Ovary (tissue), 9 donors: ENCODE data around the gene MRI1. TPM values are rescaled to one million over a fixed set of nuclear protein-coding genes. Genes with fewer than 3 reads are reported as not detected.

ENCODE experiments used
- DNase-seq, 5 donors: peaks; one replicate each; pipeline ENCODE4 v3.0.0-alpha.2; 2019 to 2020
- H3K27ac ChIP-seq, 2 donors: fragments of 200-600 bp; one replicate each; pipeline versions ENCODE4 v1.5.1 to v1.8.0; 2019 to 2022
- H3K27me3 ChIP-seq: fragments of 200-600 bp; one replicate; pipeline ENCODE4 v1.8.0; 2022
- H3K36me3 ChIP-seq: fragments of 200-600 bp; sonication (generic); one replicate; pipeline ENCODE4 v1.5.1; 2019
- H3K4me1 ChIP-seq: one replicate; pipeline ENCODE4 v1.8.1; 2013; ENCODE audit warnings: mild to moderate bottlenecking, moderate library complexity; ENCODE audit not compliant: insufficient read depth
- H3K4me3 ChIP-seq: fragments of 200-600 bp; sonication (generic); one replicate; pipeline ENCODE4 v1.5.1; 2017
- H3K9me3 ChIP-seq, 2 donors: fragments of 200-600 bp in 1 of 2; sonication (generic) in 1 of 2; one replicate each; pipeline versions ENCODE4 v1.5.1 to v1.8.1; 2013 to 2019; ENCODE audit warnings: mild to moderate bottlenecking in 1 of 2, moderate library complexity in 1 of 2
- CTCF ChIP-seq, 3 donors: fragments of 450-650 bp in 2 of 3; fragments of 200-600 bp in 1 of 3; IDR thresholded peaks; one replicate each; pipeline versions ENCODE4 v1.5.1 to v1.8.0; 2016 to 2022; ENCODE audit warnings: antibody characterized with exemption in 3 of 3, mild to moderate bottlenecking in 1 of 3
- EP300 ChIP-seq: sonication (generic); formaldehyde crosslinking; IDR thresholded peaks from one replicate; pipeline ENCODE4 v1.6.1; 2017; ENCODE audit warnings: antibody characterized with exemption
- POLR2A ChIP-seq: fragments of 450-650 bp; IDR thresholded peaks from one replicate; pipeline ENCODE4 v1.6.1; 2017; ENCODE audit warnings: antibody characterized with exemption, mild to moderate bottlenecking, moderate library complexity
- WGBS, 3 donors: extraction: QIAGEN DNeasy Blood & Tissue Kit in 1 of 3; methylation state at CpG; one replicate each; pipeline versions ENCODE4 v1.1.5 to v1.1.7; 2013 to 2017; 5-methylcytosine and 5-hydroxymethylcytosine counted together
- intact Hi-C, 4 donors: fragments of 100-400 bp; cut with DNase I; formaldehyde crosslinking; loops; one replicate each; pipeline versions ENCODE4 v1.11.0 to v1.15.1; 2022 to 2023
- polyA plus RNA-seq, 2 donors: library from polyadenylated mRNA; stranded (reverse); fragments of 200-250 nt in 1 of 2; fragments of 350-450 nt in 1 of 2; fragmentation: Illumina TruSeq in 1 of 2; extraction: RNeasy Lipid Tissue Mini Kit (QIAGEN cat#74804) in 1 of 2; gene quantifications; one replicate each; pipeline ENCODE4 v1.2.3, GENCODE V29; 2013 to 2014
- total RNA-seq, 7 donors: library from RNA; depleted of rRNA in 2 of 7; stranded (reverse); fragments of >200 nt in 2 of 7; fragmentation: NEBNext Ultra II Directional in 3 of 7; extraction: Animal tissue kit (Norgen Biotek cat#: 25700) in 3 of 7; gene quantifications; one replicate each; pipeline versions ENCODE4 v1.1.0 to v1.2.4, GENCODE V29; 2016 to 2023
- donor health status: DM: no; HTN: no; CAD: no; lungs with moderate emphysema.
- donor health status: DM: no; HTN: no; CAD: no.
- donor health status: Bipolar disorder and iron deficiency.
- donor health status: DM: yes; HTN: yes; CAD: no.
- donor health status: DM: no; HTN: no; CAD: no.
- donor health status: DM: yes; HTN: yes; CAD: no.

Gene MRI1
- total and polyA plus RNA-seq, 9 donors, result 13.9 to 52.6 (median 34.2) TPM

- no peaks in the 10 kb centered on the region for H3K27me3 ChIP-seq
- WGBS, 3 donors, result 92 to 97% (median 95%) methylated on average over 3 of the region's 3 CpGs
- H3K4me3 ChIP-seq, result no peak overlapping the region
- intact Hi-C loops, result loop anchor here in 1 of 4 donors (10.0 kb wide), 1 partner anchor 58 kb away; no protein-coding TSS in a partner anchor
- no peaks in the 10 kb centered on the region for H3K9me3 ChIP-seq
- no peak for DNase-seq
- TF ChIP-seq CTCF (IDR thresholded peaks at IDR 0.05) (no peak), POLR2A (no peak), EP300 (no peak)
- H3K4me1 ChIP-seq, result no peaks in the 10 kb centered on the region
- no peak overlapping the region for H3K27ac ChIP-seq
- H3K36me3 ChIP-seq, result no peaks in the 10 kb centered on the region
Observed at GRCh38 chr19:13806728-13807127, 42.4 kb downstream of the MRI1 start.

GRCh38 chr19:13807421-13808021, 43.2 kb downstream of the MRI1 start:
- no peaks in the 10 kb centered on the region for H3K27me3 ChIP-seq
- intact Hi-C loops, result loop anchor here in 1 of 4 donors (10.0 kb wide), 1 partner anchor 57 kb away; no protein-coding TSS in a partner anchor
- no peak overlapping the region for H3K4me3 ChIP-seq
- 92 to 96% (median 96%) methylated on average over 3 of the region's 3 CpGs for WGBS, 3 donors
- TF ChIP-seq CTCF (IDR thresholded peaks at IDR 0.05) (no peak), EP300 (no peak), POLR2A (no peak)
- no peak overlapping the region for H3K27ac ChIP-seq
- no peaks in the 10 kb centered on the region for H3K9me3 ChIP-seq
- DNase-seq, result no peak
- no peaks in the 10 kb centered on the region for H3K4me1 ChIP-seq
- H3K36me3 ChIP-seq, result no peaks in the 10 kb centered on the region

- Histone ChIP-seq H3K4me3 (no peak overlapping the region), H3K27ac (no peak overlapping the region), H3K27me3 (no peaks in the 10 kb centered on the region), H3K36me3 (no peaks in the 10 kb centered on the region), H3K4me1 (no peaks in the 10 kb centered on the region), H3K9me3 (no peaks in the 10 kb centered on the region)
- intact Hi-C loops, result loop anchor here in 1 of 4 donors (10.0 kb wide), 1 partner anchor 56 kb away; no protein-coding TSS in a partner anchor
- 95 to 97% (median 95%) methylated on average over 34 of the region's 34 CpGs for WGBS, 3 donors
- TF ChIP-seq POLR2A, result no peak
- TF ChIP-seq CTCF (IDR thresholded peaks at IDR 0.05), result no peak
- no peak for TF ChIP-seq EP300
- DNase-seq, result no peak
Observed at GRCh38 chr19:13808856-13809255, 44.5 kb downstream of the MRI1 start.

GRCh38 chr19:13812544-13812943, 48.2 kb downstream of the MRI1 start:
- Histone ChIP-seq H3K9me3 (no peaks in the 10 kb centered on the region), H3K27me3 (no peaks in the 10 kb centered on the region), H3K4me1 (no peaks in the 10 kb centered on the region), H3K27ac (no peak overlapping the region), H3K4me3 (no peak overlapping the region), H3K36me3 (no peaks in the 10 kb centered on the region)
- whole genome bisulfite sequencing, 3 donors, result 89 to 93% (median 92%) methylated on average over 11 of the region's 11 CpGs
- DNase-seq, result no peak
- intact Hi-C loops, result no loop called here
- TF ChIP-seq EP300, result no peak
- TF ChIP-seq CTCF (IDR thresholded peaks at IDR 0.05), result no peak
